Ishikawa (cell line): Measurements from ENCODE around the gene PID1.

Experiments used
- CEBPB ChIP-seq: IDR thresholded peaks from 2 replicates; pipeline ENCODE4 v1.6.1; 2012
- CREB1 ChIP-seq: IDR thresholded peaks from 2 replicates; pipeline ENCODE4 v1.6.1; 2012; ENCODE audit warnings: low read depth
- EGR1 ChIP-seq: IDR thresholded peaks from 2 replicates; pipeline ENCODE4 v1.6.1; 2012
- EP300 ChIP-seq: IDR thresholded peaks from 2 replicates; pipeline ENCODE4 v1.6.1; 2012; ENCODE audit warnings: borderline replicate concordance
- FOXM1 ChIP-seq: IDR thresholded peaks from 2 replicates; pipeline ENCODE4 v1.6.1; 2012; ENCODE audit warnings: low read depth, borderline replicate concordance
- MAX ChIP-seq: IDR thresholded peaks from 2 replicates; pipeline ENCODE4 v1.6.1; 2012
- NFIC ChIP-seq: IDR thresholded peaks from 2 replicates; pipeline ENCODE4 v1.6.1; 2012
- RAD21 ChIP-seq: IDR thresholded peaks from 2 replicates; pipeline ENCODE4 v1.6.1; 2012; ENCODE audit warnings: low read depth
- TAF1 ChIP-seq: IDR thresholded peaks from 2 replicates; pipeline ENCODE4 v1.6.1; 2012; ENCODE audit warnings: low read depth, mild to moderate bottlenecking
- TCF12 ChIP-seq: IDR thresholded peaks from 2 replicates; pipeline ENCODE4 v1.6.1; 2012; ENCODE audit warnings: low read depth
- TEAD4 ChIP-seq: IDR thresholded peaks from 2 replicates; pipeline ENCODE4 v1.6.1; 2012
- USF1 ChIP-seq: IDR thresholded peaks from 2 replicates; pipeline ENCODE4 v1.6.1; 2012
- YY1 ChIP-seq: IDR thresholded peaks from 2 replicates; pipeline ENCODE4 v1.6.1; 2012; ENCODE audit warnings: low read depth
- ZBTB7A ChIP-seq: IDR thresholded peaks from 2 replicates; pipeline ENCODE4 v1.6.1; 2012; ENCODE audit warnings: low read depth
- TF ChIP-seq, protein P1 (sequence below): IDR thresholded peaks from 2 replicates; pipeline ENCODE4 v1.6.1; 2012; ENCODE audit warnings: low read depth, mild to moderate bottlenecking

Gene PID1

GRCh38 chr2:229050133-229050532, 221.0 kb downstream of the PID1 start:
- TF ChIP-seq EGR1 (no peak), USF1 (no peak), NFIC (no peak), MAX (no peak), FOXM1 (no peak), ZBTB7A (no peak), CEBPB (no peak), TEAD4 (no peak), RAD21 (no peak), TAF1 (no peak), TCF12 (no peak), YY1 (no peak), EP300 (no peak)
- TF ChIP-seq, protein P1, sequence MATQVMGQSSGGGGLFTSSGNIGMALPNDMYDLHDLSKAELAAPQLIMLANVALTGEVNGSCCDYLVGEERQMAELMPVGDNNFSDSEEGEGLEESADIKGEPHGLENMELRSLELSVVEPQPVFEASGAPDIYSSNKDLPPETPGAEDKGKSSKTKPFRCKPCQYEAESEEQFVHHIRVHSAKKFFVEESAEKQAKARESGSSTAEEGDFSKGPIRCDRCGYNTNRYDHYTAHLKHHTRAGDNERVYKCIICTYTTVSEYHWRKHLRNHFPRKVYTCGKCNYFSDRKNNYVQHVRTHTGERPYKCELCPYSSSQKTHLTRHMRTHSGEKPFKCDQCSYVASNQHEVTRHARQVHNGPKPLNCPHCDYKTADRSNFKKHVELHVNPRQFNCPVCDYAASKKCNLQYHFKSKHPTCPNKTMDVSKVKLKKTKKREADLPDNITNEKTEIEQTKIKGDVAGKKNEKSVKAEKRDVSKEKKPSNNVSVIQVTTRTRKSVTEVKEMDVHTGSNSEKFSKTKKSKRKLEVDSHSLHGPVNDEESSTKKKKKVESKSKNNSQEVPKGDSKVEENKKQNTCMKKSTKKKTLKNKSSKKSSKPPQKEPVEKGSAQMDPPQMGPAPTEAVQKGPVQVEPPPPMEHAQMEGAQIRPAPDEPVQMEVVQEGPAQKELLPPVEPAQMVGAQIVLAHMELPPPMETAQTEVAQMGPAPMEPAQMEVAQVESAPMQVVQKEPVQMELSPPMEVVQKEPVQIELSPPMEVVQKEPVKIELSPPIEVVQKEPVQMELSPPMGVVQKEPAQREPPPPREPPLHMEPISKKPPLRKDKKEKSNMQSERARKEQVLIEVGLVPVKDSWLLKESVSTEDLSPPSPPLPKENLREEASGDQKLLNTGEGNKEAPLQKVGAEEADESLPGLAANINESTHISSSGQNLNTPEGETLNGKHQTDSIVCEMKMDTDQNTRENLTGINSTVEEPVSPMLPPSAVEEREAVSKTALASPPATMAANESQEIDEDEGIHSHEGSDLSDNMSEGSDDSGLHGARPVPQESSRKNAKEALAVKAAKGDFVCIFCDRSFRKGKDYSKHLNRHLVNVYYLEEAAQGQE, result no peak

GRCh38 chr2:229048134-229048533, 223.0 kb downstream of the PID1 start:
- no peak for TF ChIP-seq RAD21
- TF ChIP-seq USF1, result no peak
- TF ChIP-seq, protein P1, result no peak
- TF ChIP-seq ZBTB7A, result no peak
- no peak for TF ChIP-seq FOXM1
- TF ChIP-seq CEBPB, result no peak
- no peak for TF ChIP-seq TAF1

DNA sequence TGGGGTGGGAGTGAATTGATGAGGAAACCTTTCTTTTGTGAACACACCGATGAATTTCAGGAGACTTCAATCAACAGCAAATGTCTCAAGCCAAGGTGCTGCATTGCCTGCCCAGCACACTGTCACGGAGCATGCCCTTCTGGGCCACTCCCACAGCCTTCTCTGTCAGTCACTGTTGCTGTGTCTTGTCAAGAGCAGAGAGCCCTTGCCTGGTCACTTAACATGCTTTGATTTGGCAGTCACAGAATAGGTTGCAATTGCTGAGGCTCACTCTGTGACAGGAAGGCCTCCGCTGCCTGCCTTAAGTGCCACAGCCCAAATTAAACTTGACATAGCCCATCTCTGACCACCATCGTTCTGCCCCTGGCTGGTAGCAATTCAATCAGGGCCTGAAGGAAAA, 225.4 kb downstream of the PID1 start:
- TF ChIP-seq RAD21 (no peak), YY1 (no peak), TAF1 (no peak), TEAD4 (no peak), NFIC (no peak), ZBTB7A (no peak), MAX (no peak), EGR1 (no peak), CREB1 (no peak), USF1 (no peak), FOXM1 (no peak), EP300 (no peak)
- TF ChIP-seq, protein P1, result no peak

- TF ChIP-seq TEAD4, result no peak
- TF ChIP-seq NFIC, result no peak
- TF ChIP-seq MAX, result no peak
- no peak for TF ChIP-seq EGR1
- TF ChIP-seq ZBTB7A, result no peak
- no peak for TF ChIP-seq USF1
- no peak for TF ChIP-seq CEBPB
- no peak for TF ChIP-seq TCF12
- TF ChIP-seq TAF1, result no peak
- no peak for TF ChIP-seq RAD21
- no peak for TF ChIP-seq EP300
- TF ChIP-seq, protein P1, result no peak
- no peak for TF ChIP-seq CREB1
- TF ChIP-seq YY1, result no peak
Measured at GRCh38 chr2:229044581-229044980, 226.5 kb downstream of the PID1 start.
